22Rv1 (cell line): Measurements from ENCODE around the gene FAM163B.

Experiments used
- H3K27ac ChIP-seq: fragments of 450-650 bp; 2 replicates; pipeline ENCODE4 v1.5.1; 2017
- ZFX ChIP-seq: fragments of 450-650 bp; IDR thresholded peaks from 2 replicates; pipeline ENCODE4 v1.6.1; 2017; ENCODE audit warnings: antibody characterized with exemption, borderline replicate concordance
- TF ChIP-seq, protein P1 (sequence below): fragments of 450-650 bp; IDR thresholded peaks from 2 replicates; pipeline ENCODE4 v1.5.1; 2017; ENCODE audit warnings: mild to moderate bottlenecking

FAM163B gene

DNA sequence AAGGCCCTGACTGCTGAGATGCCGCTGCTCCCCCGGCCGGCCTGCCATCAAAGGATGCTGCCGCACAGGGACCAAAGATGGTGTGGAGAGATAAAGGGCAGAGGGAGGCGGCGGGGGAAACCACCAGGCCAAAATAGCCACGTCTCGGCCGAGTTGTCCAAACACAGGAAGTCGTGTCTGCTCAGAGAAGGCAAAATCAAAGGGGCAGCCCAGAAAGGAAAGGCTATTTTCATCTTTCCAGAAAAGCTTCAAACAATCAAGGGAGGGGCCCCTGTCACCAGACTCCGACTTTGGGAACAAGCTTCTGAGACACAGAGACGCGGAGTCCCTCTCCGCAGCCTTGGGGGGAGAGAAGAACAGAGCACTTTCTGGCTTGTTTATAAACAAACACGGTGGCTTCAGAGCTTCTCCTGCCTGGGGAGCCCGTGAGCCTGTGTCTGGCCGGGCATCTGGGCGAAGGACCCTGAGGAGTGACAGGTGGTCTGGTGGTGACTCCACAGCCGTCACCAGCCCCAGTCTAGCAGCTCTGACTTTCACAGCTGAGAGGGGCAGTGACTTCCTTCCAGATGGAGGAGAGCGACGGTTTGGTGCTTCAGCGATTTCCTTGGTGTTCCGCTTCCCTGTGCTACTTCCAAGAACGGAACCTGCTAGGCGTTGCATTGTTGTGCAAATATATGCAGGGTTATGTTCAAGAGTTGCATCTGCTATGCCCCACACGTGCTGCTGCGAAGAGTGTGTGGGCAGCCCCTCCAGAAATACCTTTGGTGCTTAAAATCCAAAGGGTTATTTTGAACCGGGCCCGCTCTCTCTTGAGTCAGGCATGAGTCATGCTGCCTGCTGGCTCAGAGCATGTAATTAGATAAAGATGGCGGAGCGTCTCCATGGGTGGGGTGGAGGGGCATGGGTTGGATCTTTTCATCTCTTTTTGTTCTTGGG is 50.7 kb downstream of the FAM163B start:
- H3K27ac ChIP-seq = no peak overlapping the region

DNA sequence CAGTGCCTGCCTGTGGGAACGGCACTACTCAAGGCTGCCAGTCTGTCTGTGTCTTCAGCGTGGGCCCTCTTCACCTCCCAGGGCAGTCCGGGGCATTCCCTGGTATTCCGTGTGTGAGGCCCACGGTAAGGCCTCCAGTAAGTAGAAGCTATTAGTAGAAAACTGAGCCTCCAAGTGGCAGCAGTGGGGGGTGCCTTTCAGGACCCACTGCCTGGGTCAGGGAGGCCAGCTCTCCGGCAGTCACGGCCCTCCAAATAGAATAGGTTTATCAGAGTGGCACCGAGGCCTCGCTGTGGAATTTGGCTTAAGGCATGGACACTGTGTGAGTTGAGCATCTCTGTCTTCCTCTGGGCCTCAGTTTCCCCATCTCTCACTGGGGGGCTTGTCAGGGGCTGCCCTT is 51.6 kb downstream of the FAM163B start:
- TF ChIP-seq ZFX = no peak
- TF ChIP-seq, protein P1, sequence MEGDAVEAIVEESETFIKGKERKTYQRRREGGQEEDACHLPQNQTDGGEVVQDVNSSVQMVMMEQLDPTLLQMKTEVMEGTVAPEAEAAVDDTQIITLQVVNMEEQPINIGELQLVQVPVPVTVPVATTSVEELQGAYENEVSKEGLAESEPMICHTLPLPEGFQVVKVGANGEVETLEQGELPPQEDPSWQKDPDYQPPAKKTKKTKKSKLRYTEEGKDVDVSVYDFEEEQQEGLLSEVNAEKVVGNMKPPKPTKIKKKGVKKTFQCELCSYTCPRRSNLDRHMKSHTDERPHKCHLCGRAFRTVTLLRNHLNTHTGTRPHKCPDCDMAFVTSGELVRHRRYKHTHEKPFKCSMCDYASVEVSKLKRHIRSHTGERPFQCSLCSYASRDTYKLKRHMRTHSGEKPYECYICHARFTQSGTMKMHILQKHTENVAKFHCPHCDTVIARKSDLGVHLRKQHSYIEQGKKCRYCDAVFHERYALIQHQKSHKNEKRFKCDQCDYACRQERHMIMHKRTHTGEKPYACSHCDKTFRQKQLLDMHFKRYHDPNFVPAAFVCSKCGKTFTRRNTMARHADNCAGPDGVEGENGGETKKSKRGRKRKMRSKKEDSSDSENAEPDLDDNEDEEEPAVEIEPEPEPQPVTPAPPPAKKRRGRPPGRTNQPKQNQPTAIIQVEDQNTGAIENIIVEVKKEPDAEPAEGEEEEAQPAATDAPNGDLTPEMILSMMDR = no peak
- H3K27ac ChIP-seq = no peak overlapping the region

More for the DNA sequence above, 50.7 kb downstream of the FAM163B start:
- TF ChIP-seq, protein P1 = no peak
- TF ChIP-seq ZFX = no peak

DNA sequence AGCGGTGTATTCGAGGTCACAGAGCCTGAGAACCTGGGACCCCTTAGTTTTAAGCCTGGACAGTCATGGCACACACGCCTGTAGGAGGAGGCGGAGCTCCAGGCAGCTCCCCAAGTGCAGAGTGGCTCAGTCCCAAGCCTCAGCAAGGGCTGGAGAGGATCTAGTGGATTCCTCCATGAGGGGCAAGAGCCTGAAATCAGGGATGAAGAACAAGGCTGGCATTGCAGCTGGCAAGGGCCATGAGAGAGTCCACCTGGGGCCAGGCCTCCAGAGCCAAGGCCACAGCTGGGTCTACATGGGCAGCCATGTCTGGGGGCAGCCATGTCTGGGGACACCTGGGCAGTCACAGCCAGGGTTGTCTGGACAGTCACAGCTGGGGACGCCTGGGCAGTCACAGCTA is 52.8 kb downstream of the FAM163B start:
- TF ChIP-seq ZFX = no peak
- TF ChIP-seq, protein P1 = no peak
- no peak overlapping the region for H3K27ac ChIP-seq

DNA sequence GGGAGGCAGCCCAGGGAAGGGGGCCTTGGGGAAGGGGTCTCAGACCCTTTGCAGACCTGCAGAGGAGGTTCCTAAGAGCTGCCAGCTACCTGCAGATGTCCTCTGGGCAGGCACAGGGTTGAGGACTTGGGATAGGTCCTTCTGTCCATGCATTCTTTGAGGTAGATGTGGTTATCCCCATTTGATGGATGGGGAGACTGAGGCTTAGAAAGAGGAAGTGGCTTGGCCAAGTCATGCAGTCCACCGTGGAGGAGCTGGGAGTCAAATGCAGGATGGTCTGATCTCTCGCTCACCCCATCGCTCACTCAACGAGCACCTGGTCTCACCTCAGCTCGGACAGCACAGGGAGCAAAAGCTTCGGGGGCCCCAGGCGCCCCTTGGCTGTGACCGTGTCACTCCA is 54.5 kb downstream of the FAM163B start:
- H3K27ac ChIP-seq = no peak overlapping the region
- TF ChIP-seq, protein P1 = no peak
- TF ChIP-seq ZFX = no peak

DNA sequence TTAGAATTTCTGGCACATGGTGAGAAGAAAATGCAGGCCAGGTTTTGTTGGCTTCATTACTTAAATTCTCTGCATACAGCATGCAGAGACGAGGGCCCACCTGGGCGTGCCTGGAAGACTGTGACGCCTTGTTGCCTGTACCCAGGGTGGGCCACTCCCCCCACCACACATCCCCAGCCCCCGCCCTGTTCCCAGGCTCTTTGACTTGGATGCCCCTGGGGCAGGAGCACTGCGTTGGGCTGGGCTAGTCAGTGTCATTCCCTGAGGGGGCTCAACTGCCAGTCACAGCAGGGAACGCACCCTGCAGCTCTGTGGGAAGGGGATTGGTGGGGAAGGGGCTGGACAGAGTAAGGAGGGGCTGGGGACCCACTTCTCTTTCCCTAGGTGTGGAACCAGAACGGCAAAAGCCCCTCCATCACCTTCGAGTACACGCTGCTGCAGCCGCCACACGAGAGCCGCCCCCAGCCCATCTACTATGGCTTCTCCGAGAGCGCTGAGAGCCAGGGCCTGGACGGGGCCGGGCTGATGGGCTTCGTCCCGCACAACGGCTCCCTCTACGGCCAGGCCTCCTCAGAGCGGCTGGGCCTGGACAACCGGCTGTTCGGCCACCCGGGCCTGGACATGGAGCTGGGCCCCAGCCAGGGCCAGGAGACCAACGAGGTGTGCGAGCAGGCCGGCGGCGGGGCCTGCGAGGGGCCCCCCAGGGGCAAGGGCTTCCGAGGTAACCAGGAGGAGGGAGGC is 55.0 kb downstream of the FAM163B start:
- H3K27ac ChIP-seq = no peak overlapping the region
- no peak for TF ChIP-seq ZFX
- TF ChIP-seq, protein P1 = no peak

DNA sequence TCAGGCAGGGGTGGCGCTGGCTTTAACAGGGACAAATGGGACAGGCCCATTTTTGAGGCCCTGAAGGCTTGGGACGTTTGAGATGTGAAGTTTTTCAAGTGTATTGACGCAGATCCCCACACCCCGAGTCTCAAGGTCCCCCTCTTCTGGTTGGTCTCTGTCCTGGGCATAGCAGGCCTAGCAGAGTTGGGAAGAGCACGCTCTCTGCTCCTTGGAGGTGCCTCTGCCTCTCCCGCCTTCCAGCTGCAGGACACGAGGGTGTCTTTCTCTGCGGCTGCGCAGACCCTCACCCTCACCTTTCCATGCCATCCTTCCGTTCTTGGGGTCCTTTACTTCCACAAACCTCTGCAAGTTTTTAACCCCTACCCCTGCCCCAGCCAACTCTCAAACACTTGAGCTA is 56.1 kb downstream of the FAM163B start:
- no peak for TF ChIP-seq ZFX
- TF ChIP-seq, protein P1 = no peak
- H3K27ac ChIP-seq = no peak overlapping the region

DNA sequence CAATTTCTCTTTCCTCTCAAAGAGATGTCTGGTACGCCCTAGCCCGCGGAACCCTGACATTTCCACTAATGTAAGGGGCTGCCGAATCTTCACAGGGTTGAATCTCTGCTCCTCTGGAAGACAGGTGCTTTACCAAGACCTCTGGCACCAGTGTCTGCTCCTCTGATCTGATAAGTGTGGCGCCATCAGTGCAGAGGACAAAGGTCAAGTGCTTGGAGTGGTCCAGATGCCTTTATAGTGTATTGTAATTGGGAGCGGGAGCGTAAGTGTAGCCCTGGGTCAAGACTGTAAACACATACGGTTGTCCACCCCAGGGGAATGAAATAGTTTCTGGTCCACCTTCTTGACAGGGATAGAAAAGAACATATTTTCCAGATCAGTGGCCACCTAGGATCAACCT is 57.0 kb downstream of the FAM163B start:
- no peak overlapping the region for H3K27ac ChIP-seq
- TF ChIP-seq ZFX = no peak
- TF ChIP-seq, protein P1 = no peak
